Measurements from ENCODE around the gene ZNF107. TPM values are rescaled to one million over a fixed set of nuclear protein-coding genes. Genes with fewer than 3 reads are reported as not detected.

Gene ZNF107
- total RNA-seq (1 to 10 TPM; 1.7 to 4.9 TPM), polyA plus RNA-seq (1 to 10 TPM in 1 of 2 donors, under 1 TPM in 1; 0.60 to 1.0 TPM)

DNA sequence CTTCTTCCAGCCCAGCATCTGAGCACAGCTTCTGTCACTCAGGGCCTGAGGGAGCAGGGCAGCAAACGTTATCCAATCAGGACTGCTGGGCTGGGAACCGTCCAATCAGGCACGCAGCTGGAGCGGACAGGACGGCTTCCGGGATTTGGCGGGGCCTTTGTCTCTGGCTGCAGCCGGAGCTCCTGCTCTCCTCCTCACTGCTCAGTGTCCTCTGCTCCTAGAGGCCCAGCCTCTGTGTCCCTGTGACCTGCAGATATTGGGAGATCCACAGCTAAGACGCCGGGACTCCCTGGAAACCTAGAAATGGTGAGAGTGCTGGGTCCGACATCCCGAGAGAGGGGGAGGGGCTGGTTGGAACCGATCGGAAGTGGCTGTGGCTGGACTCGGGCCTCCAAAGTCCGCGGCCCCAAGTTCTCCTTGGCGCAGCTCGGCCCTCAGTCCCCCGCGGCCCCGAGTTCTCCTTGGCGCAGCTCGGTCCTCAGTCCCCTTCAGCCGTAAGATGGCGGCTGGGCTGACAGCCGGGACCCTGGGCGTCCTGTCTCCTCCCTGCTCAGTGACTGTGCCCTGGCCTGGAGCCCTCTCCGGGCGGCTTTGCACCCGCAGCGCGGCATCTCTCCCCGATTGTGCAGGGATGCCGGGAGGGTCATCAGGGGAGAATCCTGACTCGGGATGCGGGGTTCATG, at the start of gene ZNF107:
Gene ZNF107, plus strand, starts transcription at position 154 of the 683 bp plus-strand sequence. Its CDS starts 150 bp downstream, at position 304.
- peaks cover 0 to 2% (median 0%) of the 10 kb centered on the region in 4 donors for H3K36me3 ChIP-seq (ENCODE audit: control insufficient read depth in 4 of 4, insufficient read depth in 3 of 4, low read depth in 1 of 4, low read length in 3 of 4)
- H3K9me3 ChIP-seq (ENCODE audit: control insufficient read depth in 4 of 4, low read length in 3 of 4), result no peaks in the 10 kb centered on the region
- H3K27me3 ChIP-seq (ENCODE audit: control insufficient read depth in 4 of 4, insufficient read depth in 4 of 4, low read length in 3 of 4), result no peaks in the 10 kb centered on the region
- H3K9ac ChIP-seq (ENCODE audit: low read depth in 1 of 2, low read length in 2 of 2), result peak within 1 kb of the TSS in 1 of 2 donors; percentile 50
- DNase-seq (ENCODE audit: low spot score), result peak; percentile 82
- peak within 1 kb of the TSS; percentile 74 to 87 (median 80) for H3K4me3 ChIP-seq (ENCODE audit: low read depth in 1 of 3, low read length in 3 of 3)
- 1% methylated on average over 37 of the region's 37 CpGs for WGBS
- TF ChIP-seq HNF4A (conservative IDR thresholded peaks at IDR 0.05) (peak; percentile 33 to 67), EGR1 (IDR thresholded peaks at IDR 0.05; ENCODE audit: low read depth in 2 of 2) (no peak), REST (IDR thresholded peaks at IDR 0.05) (peak; percentile 24), YY1 (IDR thresholded peaks at IDR 0.05) (peak; percentile 64), GABPA (IDR thresholded peaks at IDR 0.05 in 1 of 2, conservative IDR thresholded peaks at IDR 0.05 in 1 of 2) (peak in 1 of 2 donors; percentile 46), SP1 (IDR thresholded peaks at IDR 0.05) (peak; percentile 72)
- TF ChIP-seq, protein P1, sequence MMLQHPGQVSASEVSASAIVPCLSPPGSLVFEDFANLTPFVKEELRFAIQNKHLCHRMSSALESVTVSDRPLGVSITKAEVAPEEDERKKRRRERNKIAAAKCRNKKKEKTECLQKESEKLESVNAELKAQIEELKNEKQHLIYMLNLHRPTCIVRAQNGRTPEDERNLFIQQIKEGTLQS (IDR thresholded peaks at IDR 0.05), result no peak
- peaks cover 0 to 7% (median 4%) of the 10 kb centered on the region in 4 donors for H3K4me1 ChIP-seq (ENCODE audit: control insufficient read depth in 4 of 4, insufficient read depth in 4 of 4, low read length in 3 of 4)
- H3K27ac ChIP-seq (ENCODE audit: low read depth in 1 of 2, low read length in 2 of 2), result peak within 1 kb of the TSS; percentile 9 to 48

DNA sequence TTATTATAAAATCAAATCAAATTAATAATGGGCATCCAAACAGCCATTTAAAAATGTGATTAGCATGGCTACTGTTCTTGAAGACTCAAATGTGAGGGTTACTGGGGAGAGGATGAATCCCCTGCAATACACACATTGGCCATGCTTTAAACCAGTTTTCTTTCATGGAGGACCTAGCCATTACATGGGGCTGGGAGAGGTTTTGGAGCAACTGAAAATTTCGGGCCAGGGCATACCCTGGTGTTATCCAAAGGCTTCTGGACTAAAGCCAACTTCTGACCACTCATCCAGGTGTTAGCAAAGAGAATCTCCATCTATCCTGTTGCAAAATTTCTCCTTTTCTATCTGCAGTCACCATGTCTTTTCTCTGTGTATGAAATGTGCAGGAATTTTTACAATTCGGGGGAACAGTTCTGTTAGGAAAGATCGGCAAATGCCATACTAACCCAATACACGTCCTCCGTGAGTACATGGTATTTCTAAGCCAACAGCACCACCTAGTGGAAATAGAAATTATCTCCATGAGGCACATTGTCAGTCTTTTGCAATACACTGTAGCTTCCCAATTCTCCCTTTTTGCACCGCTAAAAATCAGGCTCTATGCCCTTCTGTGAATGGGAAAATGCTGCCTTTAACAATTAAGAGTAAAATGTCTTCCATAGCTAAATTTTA, 47.0 kb upstream of the ZNF107 start:
- no peak overlapping the region for H3K27ac ChIP-seq (ENCODE audit: low read depth in 1 of 2, low read length in 2 of 2)

More for the DNA sequence above, 47.0 kb upstream of the ZNF107 start:
- H3K9me3 ChIP-seq (ENCODE audit: control insufficient read depth in 4 of 4, low read length in 3 of 4), result peaks cover 2 to 16% (median 9%) of the 10 kb centered on the region in 4 donors
- H3K27me3 ChIP-seq (ENCODE audit: control insufficient read depth in 4 of 4, insufficient read depth in 4 of 4, low read length in 3 of 4), result no peaks in the 10 kb centered on the region
- WGBS, result 22% methylated on average over 6 of the region's 6 CpGs
- H3K4me1 ChIP-seq (ENCODE audit: control insufficient read depth in 4 of 4, insufficient read depth in 4 of 4, low read length in 3 of 4), result no peaks in the 10 kb centered on the region
- H3K4me3 ChIP-seq (ENCODE audit: low read depth in 1 of 3, low read length in 3 of 3), result no peak overlapping the region
- no peak for DNase-seq (ENCODE audit: low spot score)
- no peaks in the 10 kb centered on the region for H3K36me3 ChIP-seq (ENCODE audit: control insufficient read depth in 4 of 4, insufficient read depth in 3 of 4, low read depth in 1 of 4, low read length in 3 of 4)
- TF ChIP-seq HNF4A (conservative IDR thresholded peaks at IDR 0.05) (no peak), RXRA (IDR thresholded peaks at IDR 0.05) (no peak), FOXA1 (IDR thresholded peaks at IDR 0.05) (no peak), GABPA (IDR thresholded peaks at IDR 0.05 in 1 of 2, conservative IDR thresholded peaks at IDR 0.05 in 1 of 2) (no peak), RAD21 (IDR thresholded peaks at IDR 0.05) (peak; percentile 91 to 93), TAF1 (conservative IDR thresholded peaks at IDR 0.05) (no peak), HNF4G (IDR thresholded peaks at IDR 0.05) (no peak)
- TF ChIP-seq, protein P2, sequence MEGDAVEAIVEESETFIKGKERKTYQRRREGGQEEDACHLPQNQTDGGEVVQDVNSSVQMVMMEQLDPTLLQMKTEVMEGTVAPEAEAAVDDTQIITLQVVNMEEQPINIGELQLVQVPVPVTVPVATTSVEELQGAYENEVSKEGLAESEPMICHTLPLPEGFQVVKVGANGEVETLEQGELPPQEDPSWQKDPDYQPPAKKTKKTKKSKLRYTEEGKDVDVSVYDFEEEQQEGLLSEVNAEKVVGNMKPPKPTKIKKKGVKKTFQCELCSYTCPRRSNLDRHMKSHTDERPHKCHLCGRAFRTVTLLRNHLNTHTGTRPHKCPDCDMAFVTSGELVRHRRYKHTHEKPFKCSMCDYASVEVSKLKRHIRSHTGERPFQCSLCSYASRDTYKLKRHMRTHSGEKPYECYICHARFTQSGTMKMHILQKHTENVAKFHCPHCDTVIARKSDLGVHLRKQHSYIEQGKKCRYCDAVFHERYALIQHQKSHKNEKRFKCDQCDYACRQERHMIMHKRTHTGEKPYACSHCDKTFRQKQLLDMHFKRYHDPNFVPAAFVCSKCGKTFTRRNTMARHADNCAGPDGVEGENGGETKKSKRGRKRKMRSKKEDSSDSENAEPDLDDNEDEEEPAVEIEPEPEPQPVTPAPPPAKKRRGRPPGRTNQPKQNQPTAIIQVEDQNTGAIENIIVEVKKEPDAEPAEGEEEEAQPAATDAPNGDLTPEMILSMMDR (IDR thresholded peaks at IDR 0.05; ENCODE audit: low read depth, low read length, missing input control), result peak; percentile 71
- TF ChIP-seq, protein P1 (IDR thresholded peaks at IDR 0.05), result no peak
- TF ChIP-seq, protein P3, sequence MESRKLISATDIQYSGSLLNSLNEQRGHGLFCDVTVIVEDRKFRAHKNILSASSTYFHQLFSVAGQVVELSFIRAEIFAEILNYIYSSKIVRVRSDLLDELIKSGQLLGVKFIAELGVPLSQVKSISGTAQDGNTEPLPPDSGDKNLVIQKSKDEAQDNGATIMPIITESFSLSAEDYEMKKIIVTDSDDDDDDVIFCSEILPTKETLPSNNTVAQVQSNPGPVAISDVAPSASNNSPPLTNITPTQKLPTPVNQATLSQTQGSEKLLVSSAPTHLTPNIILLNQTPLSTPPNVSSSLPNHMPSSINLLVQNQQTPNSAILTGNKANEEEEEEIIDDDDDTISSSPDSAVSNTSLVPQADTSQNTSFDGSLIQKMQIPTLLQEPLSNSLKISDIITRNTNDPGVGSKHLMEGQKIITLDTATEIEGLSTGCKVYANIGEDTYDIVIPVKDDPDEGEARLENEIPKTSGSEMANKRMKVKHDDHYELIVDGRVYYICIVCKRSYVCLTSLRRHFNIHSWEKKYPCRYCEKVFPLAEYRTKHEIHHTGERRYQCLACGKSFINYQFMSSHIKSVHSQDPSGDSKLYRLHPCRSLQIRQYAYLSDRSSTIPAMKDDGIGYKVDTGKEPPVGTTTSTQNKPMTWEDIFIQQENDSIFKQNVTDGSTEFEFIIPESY (IDR thresholded peaks at IDR 0.05), result no peak
- no peak overlapping the region for H3K9ac ChIP-seq (ENCODE audit: low read depth in 1 of 2, low read length in 2 of 2)

Measured in liver (tissue), 9 donors.